GM20000 (cell line): ENCODE results near the gene ANXA5.

ENCODE experiments used
- DNase-seq: peaks from one replicate; pipeline ENCODE4 v3.0.0; 2012; ENCODE audit warnings: low spot score
- TF ChIP-seq, protein P1 (sequence below): IDR thresholded peaks from 2 replicates; pipeline ENCODE4 v1.5.1; 2012; ENCODE audit warnings: mild to moderate bottlenecking, control low read depth; ENCODE audit errors: extremely low read depth, missing control alignments

The ANXA5 gene

DNA sequence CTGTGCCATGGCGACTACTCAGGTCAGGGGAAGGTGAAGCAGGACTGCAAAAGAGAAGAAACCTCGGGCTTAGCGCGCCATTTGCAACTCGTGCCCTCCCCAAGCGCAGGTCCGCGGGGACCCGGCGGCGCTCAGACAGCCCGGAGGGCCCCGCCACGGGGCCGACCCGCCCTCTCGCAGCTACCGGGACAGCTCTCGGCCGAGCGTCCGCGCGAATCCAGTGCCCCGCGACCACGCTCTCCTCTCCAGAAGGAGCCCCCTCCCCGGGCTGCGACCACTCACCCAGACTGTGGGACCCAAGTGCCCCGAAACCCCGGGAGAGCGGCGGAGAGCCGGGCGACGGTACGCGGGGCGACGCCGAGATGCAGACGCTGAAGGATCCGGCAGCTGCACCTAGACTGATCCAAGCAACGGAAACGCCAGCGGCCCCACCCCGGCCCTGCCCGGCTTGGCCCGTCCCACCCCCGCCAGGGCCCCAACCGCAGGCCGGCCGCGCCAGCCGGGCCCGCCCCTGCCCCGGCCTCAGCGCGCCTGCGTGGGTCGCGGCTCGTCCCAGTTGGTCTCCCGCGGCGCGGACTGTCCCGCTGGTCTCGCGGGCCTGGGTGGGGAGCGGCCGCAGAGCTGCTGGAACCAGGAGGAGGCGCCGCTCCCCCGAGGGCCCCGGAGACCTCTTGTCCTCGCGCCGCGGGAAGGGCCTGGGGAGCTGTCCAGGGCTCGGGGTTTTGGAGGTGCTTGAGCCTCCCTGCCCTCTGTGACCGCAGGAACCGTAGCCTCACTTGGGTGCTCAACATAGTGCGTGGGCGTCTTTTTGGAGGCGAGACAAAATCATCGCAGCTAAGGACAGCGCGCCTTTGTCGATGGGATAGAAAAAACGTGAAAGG lies at the start of gene ANXA5:
ANXA5 (minus strand) TSS at position 400 of the 881 bp plus-strand sequence; CDS start at position 9, 391 bp downstream.
- TF ChIP-seq, protein P1, sequence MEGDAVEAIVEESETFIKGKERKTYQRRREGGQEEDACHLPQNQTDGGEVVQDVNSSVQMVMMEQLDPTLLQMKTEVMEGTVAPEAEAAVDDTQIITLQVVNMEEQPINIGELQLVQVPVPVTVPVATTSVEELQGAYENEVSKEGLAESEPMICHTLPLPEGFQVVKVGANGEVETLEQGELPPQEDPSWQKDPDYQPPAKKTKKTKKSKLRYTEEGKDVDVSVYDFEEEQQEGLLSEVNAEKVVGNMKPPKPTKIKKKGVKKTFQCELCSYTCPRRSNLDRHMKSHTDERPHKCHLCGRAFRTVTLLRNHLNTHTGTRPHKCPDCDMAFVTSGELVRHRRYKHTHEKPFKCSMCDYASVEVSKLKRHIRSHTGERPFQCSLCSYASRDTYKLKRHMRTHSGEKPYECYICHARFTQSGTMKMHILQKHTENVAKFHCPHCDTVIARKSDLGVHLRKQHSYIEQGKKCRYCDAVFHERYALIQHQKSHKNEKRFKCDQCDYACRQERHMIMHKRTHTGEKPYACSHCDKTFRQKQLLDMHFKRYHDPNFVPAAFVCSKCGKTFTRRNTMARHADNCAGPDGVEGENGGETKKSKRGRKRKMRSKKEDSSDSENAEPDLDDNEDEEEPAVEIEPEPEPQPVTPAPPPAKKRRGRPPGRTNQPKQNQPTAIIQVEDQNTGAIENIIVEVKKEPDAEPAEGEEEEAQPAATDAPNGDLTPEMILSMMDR = peak; percentile 51
- peak; percentile 88 for DNase-seq

- DNase-seq = no peak
- TF ChIP-seq, protein P1 = no peak
Observed at GRCh38 chr4:121742794-121743193, 46.0 kb upstream of the ANXA5 start.

- TF ChIP-seq, protein P1 = no peak
- no peak for DNase-seq
Observed at GRCh38 chr4:121741751-121742150, 45.0 kb upstream of the ANXA5 start.

DNA sequence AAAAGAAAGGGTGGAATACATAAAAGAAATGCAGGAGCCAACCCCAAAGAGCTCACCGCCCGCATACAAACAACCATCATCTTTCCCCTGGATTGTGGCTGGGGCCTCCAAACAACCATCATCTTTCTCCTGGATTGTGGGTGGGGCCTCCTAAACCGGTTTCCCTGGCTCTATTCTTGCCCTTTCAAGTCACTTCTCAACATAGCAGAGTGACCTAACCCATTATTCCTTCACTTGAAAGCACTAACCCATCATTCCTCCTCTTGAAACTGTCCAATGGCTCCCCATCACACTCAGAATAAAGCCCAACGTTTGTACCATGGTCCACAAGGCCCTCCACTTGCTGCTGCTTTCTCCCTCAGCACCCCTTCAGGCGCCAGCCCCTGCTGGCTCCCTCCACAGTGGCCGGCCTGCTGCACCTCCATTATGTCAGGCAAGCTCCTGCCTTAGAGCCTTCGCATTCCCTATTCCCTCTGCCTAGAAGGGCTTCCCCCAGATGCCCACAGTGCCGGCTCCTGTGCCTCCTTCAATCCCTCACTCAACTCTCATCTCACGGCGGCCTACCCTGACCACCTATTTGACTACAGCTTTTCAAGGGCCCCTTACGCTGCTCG lies 44.1 kb upstream of the ANXA5 start:
- no peak for DNase-seq
- TF ChIP-seq, protein P1 = no peak

GRCh38 chr4:121739575-121739974 lies 42.8 kb upstream of the ANXA5 start:
- DNase-seq = no peak
- TF ChIP-seq, protein P1 = no peak

DNA sequence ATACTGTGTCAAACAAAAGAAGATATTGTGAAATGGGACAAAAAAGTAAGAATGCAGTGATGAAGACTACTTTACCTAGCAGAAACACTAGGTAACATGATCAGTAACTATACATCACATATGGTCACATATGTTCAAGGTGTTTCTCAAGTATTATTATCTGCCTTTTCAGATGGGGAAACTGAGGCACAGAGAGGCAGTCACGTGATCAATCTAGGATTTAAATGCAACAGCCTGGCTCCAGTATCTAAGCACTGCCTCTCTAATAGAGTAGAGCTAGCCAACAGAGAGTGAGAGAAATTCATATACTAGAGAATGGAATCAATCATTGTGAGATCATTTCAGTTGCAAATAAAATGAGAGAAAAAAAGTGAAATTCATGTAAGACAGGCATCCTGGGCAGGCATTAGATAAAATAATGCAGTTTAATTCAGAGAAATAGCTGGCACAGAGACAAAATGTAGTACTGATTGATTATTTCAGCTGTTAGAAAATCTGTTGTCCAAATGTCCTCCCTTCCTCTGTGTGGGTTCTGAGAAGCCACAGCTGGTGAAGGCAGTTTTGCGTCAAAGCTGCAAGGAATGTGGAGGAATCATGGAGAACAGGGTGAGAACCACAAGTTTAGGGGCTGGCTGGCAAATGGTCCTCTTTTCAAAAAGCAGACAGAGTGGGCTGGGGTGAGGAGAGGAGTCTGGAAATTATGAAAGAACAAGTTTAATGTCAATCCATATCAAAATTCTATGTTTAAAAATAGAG lies 42.2 kb upstream of the ANXA5 start:
- no peak for DNase-seq
- TF ChIP-seq, protein P1 = no peak
